Measurements from ENCODE around the gene TMEM174.
A peak's percentile ranks its signal among the peaks of the same experiment; 100 is the strongest.
"Not testable (repeated sequence)": the region's sequence is repeated elsewhere in the genome, so short reads cannot be mapped to it uniquely, and the experiment has no call there.

The TMEM174 gene

GRCh38 chr5:73197637-73198257, 24.8 kb downstream of the TMEM174 start:
- DNase-seq, result no peak

GRCh38 chr5:73198833-73199592, 26.0 kb downstream of the TMEM174 start:
- no peak for DNase-seq

- DNase-seq, result no peak
These were observed 26.7 kb downstream of the TMEM174 start for GRCh38 chr5:73199671-73200070.

- DNase-seq, result peak; percentile 18 to 68 (median 54)
These were observed 28.8 kb downstream of the TMEM174 start for GRCh38 chr5:73201547-73202513.

GRCh38 chr5:73204332-73204731, 31.3 kb downstream of the TMEM174 start:
- no peak for DNase-seq

- DNase-seq, result no peak
These were observed 31.7 kb downstream of the TMEM174 start for GRCh38 chr5:73204733-73205132.

- DNase-seq, result no peak
These were observed 32.3 kb downstream of the TMEM174 start for GRCh38 chr5:73205305-73205704.

- not testable (repeated sequence) for DNase-seq
These were observed 34.2 kb downstream of the TMEM174 start for GRCh38 chr5:73207239-73207638.

- not testable (repeated sequence) for DNase-seq
These were observed 36.1 kb downstream of the TMEM174 start for GRCh38 chr5:73209075-73209474.

- DNase-seq, result not testable (repeated sequence)
These were observed 39.7 kb downstream of the TMEM174 start for GRCh38 chr5:73212693-73213092.

- no peak for DNase-seq
These were observed 40.6 kb downstream of the TMEM174 start for GRCh38 chr5:73213566-73213998.

- no peak for DNase-seq
These were observed 41.3 kb downstream of the TMEM174 start for GRCh38 chr5:73214306-73214705.

- no peak for DNase-seq
These were observed 42.0 kb downstream of the TMEM174 start for GRCh38 chr5:73214996-73215395.

- DNase-seq, result no peak
These were observed 42.5 kb downstream of the TMEM174 start for GRCh38 chr5:73215531-73215890.

GRCh38 chr5:73215891-73216610, 43.1 kb downstream of the TMEM174 start:
- DNase-seq, result peak; percentile 6 to 52 (median 31)

- DNase-seq, result no peak
These were observed 45.7 kb downstream of the TMEM174 start for GRCh38 chr5:73218552-73219171.

- peak in 1 of 6 experiments; percentile 2 for DNase-seq
These were observed 46.3 kb downstream of the TMEM174 start for GRCh38 chr5:73219336-73219735.

- no peak for DNase-seq
These were observed 48.2 kb downstream of the TMEM174 start for GRCh38 chr5:73221161-73221560.

- no peak for DNase-seq
These were observed 48.7 kb downstream of the TMEM174 start for GRCh38 chr5:73221726-73222125.

GRCh38 chr5:73222173-73222572, 49.2 kb downstream of the TMEM174 start:
- DNase-seq, result no peak

Measured in stimulated activated naive CD4-positive, alpha-beta T cell (primary cell).